Transverse colon (tissue), 4 donors: ENCODE results near the gene EP400. TPM values are rescaled to one million over a fixed set of nuclear protein-coding genes. Genes with fewer than 3 reads are reported as not detected.

Experiments
- DNase-seq: peaks from one replicate; pipeline ENCODE4 v3.0.0-alpha.2; 2019
- H3K27ac ChIP-seq, 4 donors: fragments of 200-600 bp; sonication (generic); 2 replicates each; pipeline ENCODE4 v1.5.1; 2016 to 2018; ENCODE audit warnings: inconsistent platforms in 4 of 4
- H3K27me3 ChIP-seq: fragments of 200-600 bp; sonication (generic); 2 replicates; pipeline ENCODE4 v1.5.1; 2017; ENCODE audit warnings: inconsistent platforms
- H3K36me3 ChIP-seq, 4 donors: fragments of 200-600 bp; sonication (generic); 2 replicates each; pipeline ENCODE4 v1.5.1; 2017 to 2019; ENCODE audit warnings: inconsistent platforms in 4 of 4
- H3K4me1 ChIP-seq, 4 donors: fragments of 200-600 bp; sonication (generic); 2 replicates each; pipeline ENCODE4 v1.5.1; 2017 to 2020; ENCODE audit warnings: inconsistent platforms in 4 of 4
- H3K4me3 ChIP-seq, 4 donors: fragments of 200-600 bp; sonication (generic); 1 replicate in 1 of 4; 2 replicates in 3 of 4; pipeline versions ENCODE4 v1.5.1 to v1.6.1; 2017 to 2019; ENCODE audit warnings: inconsistent platforms in 4 of 4
- H3K9me3 ChIP-seq, 2 donors: fragments of 200-600 bp; sonication (generic); 2 replicates each; pipeline ENCODE4 v1.5.1; 2017 to 2019; ENCODE audit warnings: inconsistent platforms in 2 of 2
- CTCF ChIP-seq, 5 experiments: fragments of 200-600 bp in 3 of 5; fragments of 450-650 bp in 2 of 5; sonication (generic) in 3 of 5; IDR thresholded peaks; 1 replicate in 2 of 5; 2 replicates in 3 of 5; pipeline ENCODE4 v1.5.1; 2016 to 2017; ENCODE audit warnings: antibody characterized with exemption in 5 of 5, inconsistent platforms in 3 of 5, mild to moderate bottlenecking in 2 of 5, moderate library complexity in 1 of 5
- EP300 ChIP-seq: sonication (generic); formaldehyde crosslinking; IDR thresholded peaks from one replicate; pipeline ENCODE4 v1.6.1; 2017; ENCODE audit warnings: antibody characterized with exemption, low read depth
- POLR2A ChIP-seq: fragments of 450-650 bp; IDR thresholded peaks from one replicate; pipeline ENCODE4 v1.6.1; 2016; ENCODE audit warnings: antibody characterized with exemption, mild to moderate bottlenecking, moderate library complexity
- POLR2AphosphoS5 ChIP-seq, 3 donors: sonication (generic); formaldehyde crosslinking; IDR thresholded peaks; one replicate each; pipeline ENCODE4 v1.6.1; 2016; ENCODE audit warnings: antibody characterized with exemption in 3 of 3
- WGBS, 2 donors: methylation state at CpG; one replicate each; pipeline ENCODE4 v1.1.5; 2018; ENCODE audit warnings: low coverage in 1 of 2; 5-methylcytosine and 5-hydroxymethylcytosine counted together
- in situ Hi-C, 4 donors: fragments of 200-750 bp; cut with MboI; loops; one replicate each; pipeline versions ENCODE4 v1.15.0 to v1.15.1; 2017; ENCODE audit warnings: low sequenced_read_pairs in 3 of 4, low pct_ligation_motif_present in 1 of 4, low pct_unique_long_range_greater_than_20kb in 1 of 4
- intact Hi-C: fragments of 100-400 bp; cut with DNase I; formaldehyde crosslinking; loops from one replicate; pipeline ENCODE4 v1.15.1; 2023; ENCODE audit warnings: low total_unique reads
- total RNA-seq, 4 donors: library from RNA; depleted of rRNA; stranded (reverse); fragments of >200 nt; gene quantifications; one replicate each; pipeline ENCODE4 v1.1.0, GENCODE V29; 2016

The EP400 gene
- total RNA-seq, 4 donors from 2014 or later = 25.4 to 67.3 (median 37.5) TPM

GRCh38 chr12:132056951-132057350 is 107.2 kb downstream of the EP400 start:
- no peak overlapping the region for H3K4me3 ChIP-seq
- intact Hi-C loops (no loop called here), in situ Hi-C loops (no loop called here)
- TF ChIP-seq POLR2A = no peak
- TF ChIP-seq EP300 = no peak
- TF ChIP-seq POLR2AphosphoS5 (IDR thresholded peaks at IDR 0.05) = no peak
- TF ChIP-seq CTCF (IDR thresholded peaks at IDR 0.05) = no peak
- no peaks in the 10 kb centered on the region for H3K9me3 ChIP-seq
- 76 to 78% methylated on average over 4 to 5 of the region's 5 CpGs for WGBS, 2 donors
- H3K27ac ChIP-seq = no peak overlapping the region
- H3K4me1 ChIP-seq = no peaks in the 10 kb centered on the region
- DNase-seq = no peak
- no peaks in the 10 kb centered on the region for H3K27me3 ChIP-seq
- H3K36me3 ChIP-seq = peaks cover 0 to 37% (median 12%) of the 10 kb centered on the region in 4 donors

DNA sequence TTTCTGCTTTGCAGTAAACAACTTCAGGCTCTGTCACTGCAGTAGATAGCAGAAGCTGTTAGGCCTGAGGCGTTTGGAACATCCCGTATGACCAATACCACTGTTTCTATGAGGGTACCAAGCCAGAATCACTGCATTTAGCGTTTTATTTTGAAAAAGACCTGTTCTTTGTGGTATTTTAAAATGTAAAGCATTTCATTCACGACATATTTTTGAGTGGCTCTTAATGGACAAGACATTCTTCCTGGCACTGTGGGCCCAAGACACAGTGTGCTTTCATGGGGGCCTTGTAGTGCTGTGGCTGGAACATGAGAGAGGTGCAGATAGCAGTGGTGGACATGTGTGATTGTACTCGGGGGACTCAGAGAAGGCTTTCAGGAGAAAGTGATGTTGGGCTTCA is 107.9 kb downstream of the EP400 start:
- intact Hi-C loops = no loop called here
- DNase-seq = no peak
- no peaks in the 10 kb centered on the region for H3K9me3 ChIP-seq
- H3K4me1 ChIP-seq = no peaks in the 10 kb centered on the region
- TF ChIP-seq EP300 (no peak), POLR2A (no peak)
- no peak overlapping the region for H3K4me3 ChIP-seq
- 85 to 97% methylated on average over 4 to 5 of the region's 5 CpGs for WGBS, 2 donors
- in situ Hi-C loops = no loop called here
- no peaks in the 10 kb centered on the region for H3K27me3 ChIP-seq
- peaks cover 0 to 37% (median 13%) of the 10 kb centered on the region in 4 donors for H3K36me3 ChIP-seq
- no peak overlapping the region for H3K27ac ChIP-seq

DNA sequence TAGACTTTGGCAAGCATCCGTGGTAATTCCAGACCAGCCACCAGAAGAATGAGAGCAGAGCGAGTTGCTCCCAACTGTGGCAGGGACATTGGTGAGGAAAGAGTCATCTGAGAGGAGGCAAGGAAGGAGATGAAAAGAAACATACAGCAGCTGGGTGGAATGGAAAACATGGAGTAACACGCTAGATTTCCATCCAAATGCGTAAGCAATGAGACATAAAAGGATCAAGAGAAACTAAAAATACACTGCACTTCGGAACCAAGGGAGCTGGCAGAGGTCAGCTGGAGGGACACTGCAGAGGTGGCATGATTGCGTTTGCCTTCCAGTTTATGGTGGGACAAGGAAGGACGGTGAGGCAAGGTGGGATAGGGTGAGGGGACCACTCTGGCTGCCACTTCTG is 111.5 kb downstream of the EP400 start:
- no peak overlapping the region for H3K4me3 ChIP-seq
- in situ Hi-C loops (no loop called here), intact Hi-C loops (no loop called here)
- WGBS, 2 donors = 84 to 87% methylated on average over 7 of the region's 7 CpGs
- DNase-seq = no peak
- H3K27ac ChIP-seq = no peak overlapping the region
- H3K36me3 ChIP-seq = peaks cover 0 to 21% (median 8%) of the 10 kb centered on the region in 4 donors
- no peaks in the 10 kb centered on the region for H3K4me1 ChIP-seq
- H3K9me3 ChIP-seq = no peaks in the 10 kb centered on the region
- H3K27me3 ChIP-seq = no peaks in the 10 kb centered on the region
- TF ChIP-seq EP300 (no peak), POLR2AphosphoS5 (IDR thresholded peaks at IDR 0.05) (no peak), POLR2A (no peak), CTCF (IDR thresholded peaks at IDR 0.05) (no peak)

DNA sequence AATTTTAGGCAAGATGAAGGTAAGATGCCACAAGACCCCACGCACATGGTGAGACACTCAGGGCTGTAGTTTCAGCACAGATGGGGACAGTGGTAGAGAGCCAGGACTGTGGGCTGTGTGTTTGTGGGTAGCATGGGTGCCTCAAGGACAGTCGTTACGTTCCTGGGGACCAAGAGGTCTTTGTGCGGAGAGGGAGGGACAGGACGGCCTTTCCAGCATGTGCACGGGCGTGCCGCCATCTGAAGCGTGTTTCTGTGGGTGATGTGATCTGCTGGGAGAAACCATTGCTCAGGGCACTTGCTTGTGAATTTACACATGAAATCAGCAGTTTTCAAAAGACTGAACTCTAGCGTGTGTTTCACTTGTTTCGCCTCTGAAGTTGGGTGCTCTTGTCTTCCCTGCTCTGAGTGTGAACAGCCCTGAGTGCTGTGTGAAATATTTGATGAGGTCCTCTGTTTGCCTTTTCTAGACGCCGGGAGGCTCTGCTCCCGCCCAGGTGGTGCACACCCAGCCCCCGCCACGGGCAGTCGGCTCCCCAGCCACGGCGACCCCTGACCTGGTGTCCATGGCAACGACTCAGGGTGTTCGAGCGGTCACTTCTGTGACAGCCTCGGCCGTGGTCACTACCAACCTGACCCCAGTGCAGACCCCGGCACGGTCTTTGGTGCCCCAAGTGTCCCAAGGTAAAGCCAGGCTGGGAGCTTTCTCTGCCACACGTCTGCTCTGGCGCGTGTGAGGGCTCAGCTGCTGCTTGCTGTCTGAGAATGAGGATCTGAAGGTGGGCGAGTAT is 112.1 kb downstream of the EP400 start:
- peaks cover 0 to 19% (median 8%) of the 10 kb centered on the region in 4 donors for H3K36me3 ChIP-seq
- WGBS, 2 donors = 90 to 100% methylated on average over 3 to 30 of the region's 30 CpGs

More for the DNA sequence above, 112.1 kb downstream of the EP400 start:
- Histone ChIP-seq H3K4me3 (no peak overlapping the region), H3K9me3 (no peaks in the 10 kb centered on the region), H3K27ac (no peak overlapping the region), H3K27me3 (no peaks in the 10 kb centered on the region), H3K4me1 (no peaks in the 10 kb centered on the region)
- no peak for DNase-seq
- intact Hi-C loops = no loop called here
- in situ Hi-C loops = no loop called here
- TF ChIP-seq POLR2A (no peak), POLR2AphosphoS5 (IDR thresholded peaks at IDR 0.05) (no peak), EP300 (no peak), CTCF (IDR thresholded peaks at IDR 0.05) (no peak)
